Mammary epithelial cell (primary cell): ENCODE data around the gene SAMSN1.

Source experiments
- CTCF ChIP-seq, 2 donors: IDR thresholded peaks in 1 of 2; conservative IDR thresholded peaks in 1 of 2; 2 replicates each; pipeline ENCODE4 v1.5.1; 2011 to 2012; ENCODE audit warnings: inconsistent platforms in 2 of 2, low read length in 2 of 2, mild to moderate bottlenecking in 2 of 2, control low read depth in 1 of 2, low read depth in 1 of 2; ENCODE audit not compliant: insufficient read depth in 1 of 2; ENCODE audit errors: extremely low read depth in 1 of 2
- EZH2 ChIP-seq: IDR thresholded peaks from 2 replicates; pipeline ENCODE4 v1.6.1; 2012; ENCODE audit warnings: low read length, inconsistent platforms, borderline replicate concordance

GRCh38 chr21:14454016-14455009 is 91.8 kb downstream of the SAMSN1 start:
- no peak for TF ChIP-seq CTCF (conservative IDR thresholded peaks at IDR 0.05 in 1 of 2, IDR thresholded peaks at IDR 0.05 in 1 of 2; ENCODE audit: extremely low read depth in 1 of 2, insufficient read depth in 1 of 2, low read depth in 1 of 2, low read length in 2 of 2)
- TF ChIP-seq EZH2, result no peak
